ENCODE results near the gene WDSUB1. TPM values are rescaled to one million over a fixed set of nuclear protein-coding genes. Genes with fewer than 3 reads are reported as not detected.

WDSUB1 gene
- polyA plus RNA-seq, 4 donors: 16.3 to 29.1 (median 27.2) TPM

DNA sequence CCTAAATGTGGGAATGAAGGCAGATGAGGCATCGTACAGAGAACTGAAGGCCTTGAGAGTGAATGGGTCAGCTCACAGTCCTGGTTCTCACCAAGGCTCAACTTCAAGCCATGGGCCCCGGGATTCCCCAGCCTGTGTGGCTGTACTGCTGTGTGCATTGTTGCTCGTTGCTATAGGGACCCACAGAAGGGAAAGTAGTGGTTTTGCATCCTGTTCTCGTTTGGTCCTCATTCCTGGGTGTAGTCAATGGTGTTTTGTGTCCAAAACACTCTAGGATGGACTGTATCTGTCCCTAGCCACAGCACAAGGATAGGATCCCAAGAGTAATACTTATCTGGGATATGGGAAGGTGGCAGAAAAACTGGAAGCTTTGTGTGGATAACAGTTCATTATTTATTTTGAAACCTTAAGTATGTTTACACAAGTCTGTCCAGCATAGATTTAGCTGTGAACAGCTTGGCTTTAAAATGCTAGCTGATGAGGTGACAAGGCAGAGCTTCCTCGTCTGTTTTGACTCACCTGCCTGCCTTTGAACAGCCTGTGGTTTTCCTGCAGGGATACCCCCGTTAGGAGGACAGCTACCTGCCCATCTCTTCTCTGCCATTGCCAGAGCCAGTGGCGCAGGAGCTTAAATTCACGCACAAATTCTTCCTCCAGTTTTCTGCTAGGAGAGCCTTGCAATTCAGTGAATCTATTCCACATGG is 85.0 kb downstream of the WDSUB1 start:
- DNase-seq (ENCODE audit: low read depth in 4 of 4, low spot score in 3 of 4): no peak

- no peak for DNase-seq (ENCODE audit: low read depth in 4 of 4, low spot score in 3 of 4)
Observed at GRCh38 chr2:159200498-159200897, 86.0 kb downstream of the WDSUB1 start.

DNA sequence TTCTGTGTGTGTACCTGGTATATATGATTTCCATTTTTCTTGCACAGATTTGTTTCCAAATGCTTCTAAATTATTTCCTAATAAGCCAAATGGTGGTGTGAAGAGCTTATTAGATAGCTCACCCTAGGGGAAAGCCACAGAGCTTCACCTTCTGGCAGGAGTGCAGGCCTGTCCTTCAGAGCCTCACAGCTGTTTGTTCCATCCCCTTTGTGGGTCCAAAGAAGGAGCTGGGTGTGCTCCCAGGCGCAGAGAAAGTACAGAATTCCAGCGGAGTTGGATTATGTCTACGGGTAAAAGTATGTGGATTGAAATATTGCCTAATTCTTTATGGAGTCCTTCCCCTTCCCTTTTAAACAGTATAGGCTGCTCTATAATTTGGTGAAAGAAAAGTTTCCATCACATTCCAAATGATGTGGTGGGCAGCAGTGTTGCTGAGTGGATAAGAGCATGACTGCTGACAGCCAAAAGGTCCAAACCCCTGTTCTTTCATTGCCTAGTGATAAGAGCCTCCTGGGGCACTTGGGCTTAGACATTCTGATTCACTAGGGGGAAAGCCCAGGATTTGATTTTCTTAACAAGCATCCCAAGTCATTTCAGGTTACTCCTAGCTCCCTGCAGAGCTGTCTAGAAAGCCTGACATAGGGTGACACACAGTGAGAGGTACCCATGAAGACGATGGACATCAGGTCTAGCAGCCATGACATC is 86.6 kb downstream of the WDSUB1 start:
- no peak for DNase-seq (ENCODE audit: low read depth in 4 of 4, low spot score in 3 of 4)

- no peak for DNase-seq (ENCODE audit: low read depth in 4 of 4, low spot score in 3 of 4)
Observed at GRCh38 chr2:159199236-159199635, 87.3 kb downstream of the WDSUB1 start.

- no peak for DNase-seq (ENCODE audit: low read depth in 4 of 4, low spot score in 3 of 4)
Observed at GRCh38 chr2:159196393-159196925, 90.0 kb downstream of the WDSUB1 start.

DNA sequence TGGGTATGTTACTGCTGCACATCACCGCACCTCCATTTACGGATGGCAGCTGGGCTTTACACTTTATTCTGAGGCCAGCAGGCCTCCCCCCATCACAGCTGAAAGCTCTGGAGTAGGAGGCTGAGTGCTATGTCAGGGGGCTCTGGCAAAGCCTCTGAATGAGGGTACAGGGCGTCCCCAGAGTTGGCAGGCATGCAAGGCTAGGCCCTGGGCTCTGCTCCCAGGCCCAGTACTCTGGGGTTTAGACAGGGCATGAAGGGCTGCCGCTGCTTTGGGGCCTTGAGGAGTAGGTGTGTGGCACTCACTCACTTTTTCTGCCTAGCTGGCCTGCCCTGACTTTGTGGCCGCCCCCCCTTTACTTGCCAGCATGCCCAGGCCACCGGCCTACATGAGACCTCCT is 90.8 kb downstream of the WDSUB1 start:
- no peak for DNase-seq (ENCODE audit: low read depth in 4 of 4, low spot score in 3 of 4)

GRCh38 chr2:159194241-159194640 is 92.3 kb downstream of the WDSUB1 start:
- no peak for DNase-seq (ENCODE audit: low read depth in 4 of 4, low spot score in 3 of 4)

DNA sequence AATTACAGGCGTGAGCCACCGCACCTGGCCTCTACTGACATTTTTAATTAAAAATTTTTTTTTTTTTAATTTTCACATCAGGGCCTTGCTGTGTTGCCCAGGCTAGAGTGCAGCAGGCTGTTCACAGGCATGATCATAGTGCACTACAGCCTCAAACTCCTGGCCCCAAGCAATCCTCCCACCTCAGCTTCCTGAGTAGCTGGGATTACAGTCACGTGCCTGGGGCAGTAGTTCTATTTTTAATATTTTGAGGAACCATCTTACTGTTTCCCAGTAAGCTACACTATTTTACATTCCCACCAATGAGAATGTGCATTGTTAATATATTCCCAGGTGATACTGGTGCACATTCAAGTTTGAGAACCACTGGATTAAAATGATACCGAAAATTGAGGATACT is 92.7 kb downstream of the WDSUB1 start:
- DNase-seq (ENCODE audit: low read depth in 4 of 4, low spot score in 3 of 4): no peak

GRCh38 chr2:159192371-159192918 is 94.1 kb downstream of the WDSUB1 start:
- DNase-seq (ENCODE audit: low read depth in 4 of 4, low spot score in 3 of 4): no peak

GRCh38 chr2:159188449-159188848 is 98.1 kb downstream of the WDSUB1 start:
- DNase-seq (ENCODE audit: low read depth in 4 of 4, low spot score in 3 of 4): no peak

GRCh38 chr2:159187106-159187505 is 99.4 kb downstream of the WDSUB1 start:
- no peak for DNase-seq (ENCODE audit: low read depth in 4 of 4, low spot score in 3 of 4)

GRCh38 chr2:159186462-159186861 is 100.0 kb downstream of the WDSUB1 start:
- no peak for DNase-seq (ENCODE audit: low read depth in 4 of 4, low spot score in 3 of 4)

Measured in left renal pelvis (tissue), 4 donors.